Endometrium (tissue), 2 donors: ENCODE data around the gene SERINC5.
"Not testable (repeated sequence)": the region's sequence is repeated elsewhere in the genome, so short reads cannot be mapped to it uniquely, and the experiment has no call there.

Experiments used
- FAIRE-seq: peaks from 2 replicates; lab custom pipeline; 2012; peaks lifted over from hg19 to GRCh38; lab: Jason Lieb, UNC
- donor health status: control.
- donor health status: control.

The SERINC5 gene

DNA sequence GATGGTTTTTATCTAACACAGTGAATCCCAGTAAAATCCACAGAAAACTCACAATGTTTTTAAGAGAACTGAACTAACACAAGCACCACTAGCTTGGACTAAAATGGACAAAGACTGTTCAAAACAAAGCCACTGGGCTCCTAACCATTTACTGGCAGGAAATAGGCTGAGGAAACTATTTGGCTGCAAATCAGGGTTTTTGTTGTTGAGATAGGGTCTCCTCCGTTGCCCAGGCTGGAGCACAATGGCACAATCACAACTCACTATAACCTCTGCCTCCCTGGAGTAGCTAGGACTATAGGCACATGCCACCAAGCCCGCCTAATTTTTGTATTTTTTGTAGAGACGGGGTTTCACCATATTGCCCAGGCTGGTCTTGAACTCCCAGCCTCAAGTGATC lies 121.0 kb downstream of the SERINC5 start:
- FAIRE-seq = no peak

DNA sequence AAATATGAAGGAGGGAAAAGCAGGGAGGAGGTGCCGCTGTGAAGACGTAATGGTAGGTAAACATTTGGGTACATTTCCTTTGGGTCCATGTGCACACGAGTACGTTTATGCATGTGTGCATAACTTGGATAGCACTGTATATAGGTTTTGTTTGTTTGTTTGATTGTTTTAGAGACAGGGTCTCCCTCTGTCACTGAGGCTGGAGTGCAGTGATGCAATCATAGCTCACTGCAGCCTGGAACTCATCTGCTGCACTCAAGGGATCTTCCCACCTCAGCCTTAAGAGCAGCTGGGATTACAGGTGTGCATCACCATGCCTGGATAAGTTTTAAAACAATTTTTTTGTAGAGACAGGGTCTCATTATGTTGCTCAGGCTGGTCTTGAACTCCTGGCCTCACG lies 126.7 kb downstream of the SERINC5 start:
- no peak for FAIRE-seq

DNA sequence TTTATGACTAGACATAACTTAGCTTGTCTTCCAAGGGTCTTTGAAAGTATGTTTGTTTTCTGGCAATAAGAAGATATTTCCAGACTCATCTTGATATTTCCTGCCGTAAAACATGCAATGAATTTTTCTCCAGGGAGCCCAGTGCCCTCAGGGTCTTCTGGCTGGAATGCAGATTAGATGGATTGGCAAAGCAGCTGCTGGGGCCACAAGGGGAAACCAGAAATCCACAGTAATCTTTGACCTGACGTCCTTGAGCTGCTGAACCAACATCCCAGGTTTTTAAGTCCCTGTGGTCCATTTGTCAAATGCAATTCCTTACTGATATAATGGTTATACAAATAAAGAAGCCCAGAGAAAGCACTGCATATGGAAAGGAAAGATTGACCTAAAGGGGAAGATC lies 127.7 kb downstream of the SERINC5 start:
- FAIRE-seq = no peak

DNA sequence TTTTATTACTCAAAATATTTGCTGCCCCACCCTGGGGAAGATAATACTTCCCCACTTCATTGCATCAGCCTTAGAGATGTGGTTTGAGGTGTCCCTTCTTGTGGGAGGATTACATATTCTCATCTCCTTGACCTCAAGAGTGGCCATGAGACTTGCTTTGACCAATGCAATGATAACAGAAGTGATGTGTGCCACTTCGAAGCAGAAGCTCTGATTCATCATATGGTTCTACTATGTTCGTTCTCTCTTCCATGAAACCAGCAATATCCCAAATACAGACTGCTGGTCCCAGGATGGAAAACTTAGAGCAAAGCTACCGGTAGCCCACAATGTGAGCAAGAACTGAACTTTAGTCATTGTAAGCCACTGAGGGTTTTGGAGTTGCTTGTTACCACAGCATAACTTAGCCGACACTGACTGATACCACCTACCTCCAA lies 128.7 kb downstream of the SERINC5 start:
- FAIRE-seq = no peak

DNA sequence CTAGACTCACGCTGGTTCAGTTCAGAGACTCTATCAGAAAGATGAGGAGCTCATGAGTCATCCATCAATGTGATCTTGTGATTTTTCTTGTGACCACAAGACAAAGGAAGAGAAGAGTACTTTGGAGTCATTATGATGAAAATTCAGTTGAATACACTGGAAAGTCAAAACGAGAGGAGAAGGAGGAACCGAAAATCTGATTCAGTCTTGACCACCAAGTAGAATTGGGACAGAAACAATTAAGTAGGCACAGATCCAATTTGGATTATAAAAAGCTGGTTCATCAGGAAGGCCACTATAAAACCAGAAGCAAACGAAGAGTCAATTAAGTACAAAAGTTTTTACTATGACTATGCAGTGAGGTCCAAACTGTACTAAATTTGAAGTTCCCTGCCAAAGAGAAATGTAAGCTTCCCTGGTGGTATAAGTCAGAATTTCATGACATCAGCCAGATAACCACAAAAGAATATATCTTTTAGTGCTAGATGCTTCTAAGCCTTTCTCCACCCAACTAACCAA lies 129.8 kb downstream of the SERINC5 start:
- no peak for FAIRE-seq

DNA sequence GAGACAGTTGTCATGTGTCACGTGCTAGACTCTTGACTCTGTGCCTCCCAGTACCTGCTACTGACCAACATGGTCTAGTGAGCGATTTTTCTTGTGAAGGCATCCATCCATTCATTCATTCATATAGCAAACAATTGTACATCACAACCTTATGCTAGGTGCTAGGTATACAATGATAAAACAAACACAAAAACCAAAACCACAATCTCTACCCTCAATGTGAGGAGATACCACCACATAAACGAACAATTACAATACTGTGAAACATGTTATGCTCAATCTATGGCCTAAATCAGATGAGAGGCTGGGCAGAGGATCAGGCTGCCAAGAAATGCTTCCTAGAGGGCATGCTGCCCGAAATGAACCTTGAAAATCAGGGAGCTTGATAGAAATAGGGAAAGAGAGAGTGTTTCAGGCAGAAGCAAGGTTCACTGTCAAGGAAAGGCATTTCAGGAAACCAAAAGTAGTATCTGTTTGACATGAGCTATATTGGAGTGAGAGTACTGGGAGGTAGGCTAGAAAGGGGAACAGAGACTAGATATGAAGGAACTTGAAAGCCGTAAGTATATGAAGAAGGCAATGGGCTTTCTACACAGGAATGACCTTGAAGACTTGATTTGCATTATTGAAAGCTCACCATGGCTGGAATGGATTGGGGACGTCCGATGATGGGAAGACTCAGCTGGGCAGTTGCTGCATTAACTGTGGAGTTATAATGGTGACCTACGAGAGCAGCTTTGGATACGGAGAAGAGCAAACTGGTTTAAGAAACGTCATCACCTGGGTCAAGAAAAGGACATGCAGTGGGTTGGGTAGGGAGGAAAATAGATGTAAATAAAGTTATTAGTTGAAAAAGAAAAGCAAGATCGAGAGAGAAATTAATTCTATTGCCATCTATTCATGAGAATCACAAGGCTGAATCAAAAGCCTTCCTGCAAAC lies 130.6 kb downstream of the SERINC5 start:
- FAIRE-seq = no peak

DNA sequence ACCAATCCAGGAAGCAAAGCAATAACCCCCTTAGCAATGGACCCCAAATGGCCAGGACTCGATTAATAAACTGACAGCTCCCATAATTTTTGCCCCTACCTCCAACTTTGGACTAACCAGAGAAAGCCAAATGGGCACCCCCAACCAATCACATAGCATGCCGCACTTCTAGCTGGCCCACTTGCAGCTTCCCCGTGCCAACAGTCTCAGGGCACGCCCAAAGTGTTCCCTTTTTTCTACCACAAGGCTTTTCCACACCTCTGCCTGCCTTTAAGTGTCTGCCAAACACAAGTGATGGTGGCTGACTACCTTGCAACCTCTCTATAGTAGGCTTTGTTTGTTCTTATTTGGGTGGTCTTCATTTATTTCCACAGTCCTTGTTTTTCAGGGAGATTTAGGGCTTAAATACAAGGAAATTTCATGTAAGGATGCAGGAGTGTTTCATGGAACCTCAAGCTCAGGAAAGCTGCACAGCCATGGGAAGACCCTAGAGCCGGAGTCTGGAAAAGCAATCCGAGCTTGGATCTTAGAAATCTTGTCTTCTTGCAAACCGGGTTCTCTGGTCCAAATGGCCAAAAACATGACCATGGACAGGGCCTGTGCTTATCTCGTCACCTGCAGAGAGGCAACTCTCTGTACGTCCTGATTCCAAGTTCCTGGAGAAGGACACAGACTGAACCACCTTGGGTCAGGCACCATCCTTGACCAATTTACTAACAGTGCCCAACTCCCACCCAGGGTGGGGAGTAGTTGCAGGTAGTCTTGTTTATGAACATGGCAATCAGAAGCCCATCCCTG lies 131.5 kb downstream of the SERINC5 start:
- FAIRE-seq = no peak

DNA sequence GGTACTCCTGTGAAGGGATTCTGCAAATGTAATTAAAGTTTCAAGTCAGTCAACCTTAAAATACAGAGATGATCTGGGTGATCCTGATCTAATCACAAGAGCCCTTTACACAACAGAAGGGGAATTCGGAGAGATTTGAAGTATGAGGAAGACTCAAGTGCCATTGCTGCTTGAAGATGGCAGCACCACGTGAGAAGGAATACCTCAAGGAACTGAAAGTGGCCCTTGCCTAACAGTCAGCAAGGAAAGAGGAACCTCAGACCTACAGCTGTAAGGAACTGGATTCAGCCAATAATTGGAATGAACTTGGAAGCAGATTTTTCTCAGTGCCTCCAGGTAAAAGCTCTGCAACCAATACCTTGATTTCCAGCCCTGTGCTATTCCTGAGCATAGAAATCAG lies 133.3 kb downstream of the SERINC5 start:
- FAIRE-seq = no peak

DNA sequence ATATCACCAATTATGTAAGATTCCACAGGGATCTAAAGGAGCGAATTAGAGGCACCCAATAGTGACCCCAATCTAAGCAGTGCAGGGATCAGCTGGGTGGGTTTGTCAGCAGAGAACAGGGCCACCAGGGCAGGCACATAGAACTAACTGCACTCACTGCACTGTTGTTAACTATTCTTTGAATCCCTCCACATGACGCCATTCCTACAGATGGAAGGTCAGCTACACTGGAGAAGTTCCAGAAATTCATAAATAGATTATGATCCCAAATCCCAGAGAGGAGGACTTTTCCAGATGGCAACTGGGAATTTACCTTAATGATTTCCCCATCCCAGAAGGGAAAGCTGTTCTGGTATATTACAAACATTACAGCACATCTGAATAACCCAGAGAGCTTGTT lies 136.5 kb downstream of the SERINC5 start:
- no peak for FAIRE-seq

DNA sequence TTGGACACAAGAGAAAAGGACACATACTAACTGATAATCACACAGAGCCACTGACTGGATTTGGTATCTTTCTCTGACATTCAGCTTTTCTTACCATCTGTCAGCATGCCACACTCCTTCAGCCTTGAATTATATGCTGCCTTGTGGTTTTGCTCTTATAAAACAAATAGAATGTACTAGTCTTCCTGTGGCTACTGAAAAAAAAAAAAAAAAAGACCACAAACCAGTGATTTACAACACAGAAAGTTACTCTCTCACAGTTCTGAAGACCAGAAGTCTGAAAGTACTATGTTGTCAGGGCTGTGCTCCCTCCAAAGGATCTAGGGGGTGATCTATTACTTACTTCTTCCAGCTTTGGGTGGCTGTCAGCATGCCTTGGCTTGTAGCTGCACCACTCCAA lies 138.4 kb downstream of the SERINC5 start:
- FAIRE-seq = no peak

DNA sequence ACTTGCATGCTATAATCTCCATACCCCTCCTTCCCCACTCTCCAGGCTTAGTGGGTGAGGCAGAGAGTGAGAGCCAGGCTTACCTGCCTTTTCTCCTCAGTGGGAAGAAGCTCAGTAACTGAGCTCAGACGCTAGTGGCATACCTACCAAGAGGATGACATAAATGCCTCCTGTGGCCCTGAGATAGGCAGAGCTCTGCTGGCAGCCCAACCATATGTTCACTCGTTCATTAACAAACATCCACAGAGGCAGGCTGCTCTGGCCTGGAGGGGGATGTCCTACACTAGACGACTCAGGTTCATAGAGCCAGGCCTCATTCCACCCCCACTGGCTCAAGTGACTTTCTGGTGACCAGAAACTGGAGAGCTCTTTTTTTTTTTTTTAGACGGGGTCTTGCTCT lies 139.4 kb downstream of the SERINC5 start:
- FAIRE-seq = no peak

DNA sequence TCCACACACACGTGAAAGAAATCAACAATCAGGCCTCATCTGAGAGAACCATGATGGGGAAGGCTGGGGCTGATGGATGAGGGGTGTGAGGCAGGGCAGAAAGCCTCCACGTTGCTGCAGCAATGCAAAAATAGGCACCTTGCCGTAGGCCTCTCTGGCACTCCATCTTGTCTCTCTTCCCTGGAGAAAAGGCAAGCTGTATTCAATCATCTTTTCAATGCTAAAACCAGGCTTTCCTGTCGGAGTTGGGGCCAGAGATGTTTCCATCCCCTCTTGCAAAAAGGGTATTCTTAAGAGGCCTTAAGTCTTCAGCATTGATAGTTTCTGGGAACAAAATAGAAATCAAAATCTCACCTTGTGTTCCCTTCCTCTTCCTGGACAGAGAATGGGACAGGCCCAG lies 139.8 kb downstream of the SERINC5 start:
- no peak for FAIRE-seq

DNA sequence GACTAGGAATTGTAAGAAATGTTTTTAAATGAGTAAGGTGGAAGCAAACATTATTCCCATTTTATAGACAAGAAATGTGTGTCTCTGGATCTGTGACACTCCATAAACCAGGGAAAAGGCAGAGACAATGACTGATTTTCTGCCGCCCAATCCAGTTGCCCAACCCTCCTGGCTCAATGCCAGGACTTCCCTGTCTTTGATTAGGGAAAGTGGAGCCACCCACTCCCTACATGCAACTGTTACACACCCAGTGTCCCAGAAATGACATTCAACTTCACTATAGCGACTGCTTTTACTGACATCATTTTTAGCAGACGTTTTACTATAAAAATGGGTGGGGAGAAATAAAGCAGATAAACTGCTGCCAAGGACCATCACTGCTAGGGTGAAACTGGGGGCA lies 141.0 kb downstream of the SERINC5 start:
- FAIRE-seq = no peak

DNA sequence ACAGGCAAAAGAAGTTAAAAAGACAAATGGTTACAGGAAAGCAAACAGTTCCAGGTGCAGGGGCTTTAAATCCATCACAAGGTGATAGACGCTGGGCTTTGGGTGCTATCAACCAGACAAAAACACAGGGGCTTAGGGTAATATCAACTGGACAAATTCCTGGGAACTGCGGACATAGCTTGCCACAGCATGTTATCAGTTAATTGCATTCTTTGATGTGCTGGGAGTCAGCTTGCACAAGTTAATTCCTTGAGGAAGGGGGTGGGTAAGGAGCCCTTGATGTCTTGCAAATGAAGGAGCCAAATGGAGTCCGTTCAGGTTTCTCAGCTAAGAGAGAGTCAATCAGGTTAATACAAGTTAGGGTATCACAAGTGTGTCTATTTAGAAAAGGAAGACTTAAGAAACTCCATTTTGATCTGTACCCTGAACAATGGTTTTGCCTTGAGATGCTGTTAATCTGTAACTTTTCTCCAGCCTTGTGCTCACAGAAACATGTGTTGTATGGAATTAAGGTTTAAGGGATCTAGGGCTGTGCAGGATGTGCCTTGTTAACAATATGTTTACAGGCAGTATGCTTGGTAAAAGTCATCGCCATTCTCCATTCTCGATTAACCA lies 144.4 kb downstream of the SERINC5 start:
- FAIRE-seq = not testable (repeated sequence)

DNA sequence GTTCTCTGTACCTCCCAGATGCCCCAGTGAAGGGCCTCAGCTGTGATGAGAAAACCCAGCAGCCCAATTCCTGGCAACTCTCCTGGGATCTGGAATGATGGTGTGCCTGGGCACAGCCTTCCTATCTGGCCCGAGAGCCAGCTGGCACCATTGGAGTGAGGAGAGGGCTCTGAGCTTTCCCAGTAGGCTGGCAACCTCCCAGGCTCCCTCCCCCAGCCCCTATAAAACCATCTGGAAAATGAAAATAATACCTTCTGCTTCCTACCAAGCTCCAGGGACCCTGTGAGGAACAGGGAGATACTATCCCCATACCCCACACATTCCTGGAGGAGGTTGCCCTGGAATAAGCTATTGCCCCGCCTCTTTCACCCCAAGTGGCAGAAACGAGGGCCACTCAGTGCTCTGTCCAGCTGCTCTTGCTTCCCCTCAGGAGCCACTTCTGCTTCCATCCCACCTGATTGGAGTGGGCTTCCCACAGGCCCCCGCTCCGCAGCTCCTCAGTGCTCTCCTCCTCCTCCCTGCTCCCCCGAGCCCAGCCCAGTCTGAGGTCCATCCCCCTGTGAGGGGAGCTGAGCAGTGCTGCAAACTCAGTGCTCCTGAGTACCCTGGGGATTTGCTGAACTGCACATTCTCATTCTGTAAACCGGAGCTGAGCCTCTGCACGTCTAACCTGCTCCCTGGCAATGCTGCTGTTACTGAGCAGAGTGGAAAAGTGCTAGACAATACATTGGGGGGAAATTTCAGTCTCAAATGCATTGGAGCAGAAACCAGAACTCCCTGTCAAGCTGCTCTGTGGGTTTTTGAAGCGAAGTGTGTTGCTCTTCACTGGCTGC lies 146.0 kb downstream of the SERINC5 start:
- no peak for FAIRE-seq

DNA sequence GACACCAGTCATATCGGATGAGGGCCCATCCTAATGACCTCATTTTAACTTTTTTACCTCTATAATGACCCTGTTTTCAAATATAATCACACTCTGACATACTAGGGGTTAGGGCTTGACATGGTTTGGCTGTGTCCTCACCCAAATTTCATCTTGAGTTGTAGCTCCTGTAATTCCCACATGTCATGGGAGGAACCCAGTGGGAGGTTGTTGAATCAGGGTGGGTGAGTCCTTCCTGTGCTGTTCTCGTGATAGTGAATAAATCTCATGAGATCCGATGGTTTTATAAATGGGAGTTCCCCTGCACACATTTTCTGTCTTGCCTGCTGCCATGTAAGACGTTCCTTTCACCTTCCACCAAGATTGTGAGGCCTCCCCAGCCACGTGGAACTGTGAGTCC lies 148.9 kb downstream of the SERINC5 start:
- no peak for FAIRE-seq

DNA sequence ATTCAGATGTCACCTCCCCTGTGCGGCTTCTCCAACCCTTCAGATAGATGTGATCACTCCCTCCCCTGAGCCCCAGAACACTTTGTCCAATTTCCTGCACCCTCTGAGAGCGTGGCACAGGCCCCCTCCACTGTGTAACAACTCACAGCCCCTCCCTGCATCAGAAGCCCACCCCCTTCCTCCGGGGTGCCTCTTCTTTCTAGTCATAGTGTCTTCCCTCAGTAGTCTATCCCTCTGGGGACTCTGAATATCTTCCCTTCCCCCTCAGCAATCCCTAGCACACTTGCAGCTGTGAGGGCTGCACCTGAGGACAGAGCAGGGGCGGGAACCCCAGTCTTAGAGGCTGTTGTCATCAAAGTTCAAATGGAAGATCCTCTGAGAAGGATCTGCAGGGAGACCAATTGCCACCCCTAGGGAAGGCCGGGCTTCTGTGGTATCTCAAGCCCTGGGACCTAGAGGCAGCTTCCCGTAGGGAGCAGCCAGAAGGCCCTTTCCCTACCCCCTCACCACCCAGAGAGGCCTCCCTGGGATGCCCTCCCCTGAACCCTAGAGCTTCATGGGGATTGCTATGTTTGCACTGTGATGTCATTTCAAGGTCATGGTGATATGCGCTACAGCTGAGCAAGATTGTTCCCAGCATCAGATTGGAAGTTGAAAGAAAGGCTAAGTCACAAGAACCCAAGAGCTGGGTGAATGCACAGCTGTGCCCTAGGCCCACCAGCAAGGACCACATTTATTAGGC lies 150.0 kb downstream of the SERINC5 start:
- no peak for FAIRE-seq

DNA sequence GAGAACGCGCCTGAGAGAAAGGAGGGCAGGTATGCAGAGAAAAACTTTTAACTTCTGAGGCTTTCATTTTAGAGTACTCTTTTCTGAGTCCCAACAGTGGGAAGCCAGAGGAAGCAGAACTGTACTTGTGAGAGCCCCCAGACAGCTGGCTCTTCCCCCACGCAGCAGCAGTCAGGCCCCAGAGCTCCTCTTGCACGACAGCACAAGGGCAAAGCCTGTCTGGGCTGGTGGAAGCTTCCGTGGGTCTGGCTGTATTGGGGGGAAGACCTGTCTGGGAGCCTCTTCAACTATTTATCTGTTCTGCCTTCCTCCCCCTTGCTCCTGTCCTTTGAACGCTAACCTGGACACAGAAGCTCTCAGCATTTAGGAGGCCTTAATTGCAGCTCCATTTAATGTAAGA lies 152.5 kb downstream of the SERINC5 start:
- no peak for FAIRE-seq

DNA sequence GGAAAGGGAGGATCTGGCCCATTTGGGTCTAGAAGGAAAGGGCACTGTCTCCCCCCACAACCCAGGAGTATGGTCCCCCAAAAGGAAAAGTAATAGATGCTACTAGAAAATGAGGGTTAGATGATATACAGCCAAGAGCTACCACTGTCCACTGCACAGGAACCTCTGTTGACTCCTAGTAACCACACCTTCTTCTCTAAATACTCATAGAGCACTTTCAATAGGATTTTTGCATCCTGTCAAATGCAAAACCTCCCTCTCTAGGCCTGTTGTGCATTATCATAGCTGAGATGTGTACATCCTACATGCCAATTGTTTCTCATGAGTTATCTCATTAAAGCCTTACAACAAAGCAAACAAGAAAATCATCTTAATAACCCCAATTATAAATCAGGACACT lies 153.9 kb downstream of the SERINC5 start:
- no peak for FAIRE-seq

DNA sequence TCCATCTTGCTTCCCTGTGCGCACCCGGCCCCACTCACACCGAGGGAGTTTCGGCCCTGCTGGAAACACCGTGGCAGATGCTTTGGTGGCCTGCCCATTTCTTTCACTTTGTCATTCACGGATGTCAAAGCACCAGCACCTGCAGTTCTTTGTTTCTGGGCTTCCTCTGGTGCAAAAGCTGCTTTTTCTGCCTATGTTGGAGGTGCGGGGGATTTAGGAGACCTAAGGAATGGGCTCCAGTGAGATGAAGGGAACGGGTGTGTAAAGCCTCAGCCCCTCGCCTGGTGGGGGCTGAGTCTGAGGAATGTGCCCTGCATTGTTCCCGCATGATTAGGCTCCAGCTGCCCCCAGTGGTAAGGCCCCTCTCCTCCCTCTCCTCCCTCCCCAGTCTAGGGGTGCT lies 158.4 kb downstream of the SERINC5 start:
- no peak for FAIRE-seq

DNA sequence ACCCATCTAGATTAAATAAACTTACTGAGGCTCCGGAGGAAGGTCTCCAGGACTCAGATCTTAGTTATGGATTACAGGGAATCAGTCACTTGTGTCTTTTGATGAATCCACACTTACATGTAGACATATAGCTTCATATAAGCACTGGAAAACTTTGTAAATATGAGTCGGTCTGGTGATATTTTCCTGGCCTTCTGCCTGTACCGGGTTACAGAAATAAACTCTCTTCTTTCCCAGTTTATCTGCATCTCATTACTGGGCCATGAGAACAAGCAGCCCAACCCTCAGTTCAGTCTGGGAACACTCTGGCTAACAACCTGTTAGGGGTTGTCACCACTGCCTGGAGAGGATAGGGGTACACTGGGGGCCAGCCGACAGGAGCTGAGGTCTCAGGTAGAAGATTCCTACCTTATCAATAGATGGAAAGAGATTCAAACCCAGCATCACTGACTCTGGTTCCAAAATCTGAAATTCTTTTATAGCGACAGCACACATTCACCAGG lies 161.6 kb downstream of the SERINC5 start:
- no peak for FAIRE-seq
